ENCODE measurements around the gene IFIT2. TPM values are rescaled to one million over a fixed set of nuclear protein-coding genes. Genes with fewer than 3 reads are reported as not detected.

IFIT2 gene, protein sequence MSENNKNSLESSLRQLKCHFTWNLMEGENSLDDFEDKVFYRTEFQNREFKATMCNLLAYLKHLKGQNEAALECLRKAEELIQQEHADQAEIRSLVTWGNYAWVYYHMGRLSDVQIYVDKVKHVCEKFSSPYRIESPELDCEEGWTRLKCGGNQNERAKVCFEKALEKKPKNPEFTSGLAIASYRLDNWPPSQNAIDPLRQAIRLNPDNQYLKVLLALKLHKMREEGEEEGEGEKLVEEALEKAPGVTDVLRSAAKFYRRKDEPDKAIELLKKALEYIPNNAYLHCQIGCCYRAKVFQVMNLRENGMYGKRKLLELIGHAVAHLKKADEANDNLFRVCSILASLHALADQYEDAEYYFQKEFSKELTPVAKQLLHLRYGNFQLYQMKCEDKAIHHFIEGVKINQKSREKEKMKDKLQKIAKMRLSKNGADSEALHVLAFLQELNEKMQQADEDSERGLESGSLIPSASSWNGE
- 2.3 to 4.9 TPM (median 3.1 TPM) in 5 replicates for total RNA-seq (2022; extraction: Qiagen RNA extraction; ENCODE audit: low read depth)

DNA sequence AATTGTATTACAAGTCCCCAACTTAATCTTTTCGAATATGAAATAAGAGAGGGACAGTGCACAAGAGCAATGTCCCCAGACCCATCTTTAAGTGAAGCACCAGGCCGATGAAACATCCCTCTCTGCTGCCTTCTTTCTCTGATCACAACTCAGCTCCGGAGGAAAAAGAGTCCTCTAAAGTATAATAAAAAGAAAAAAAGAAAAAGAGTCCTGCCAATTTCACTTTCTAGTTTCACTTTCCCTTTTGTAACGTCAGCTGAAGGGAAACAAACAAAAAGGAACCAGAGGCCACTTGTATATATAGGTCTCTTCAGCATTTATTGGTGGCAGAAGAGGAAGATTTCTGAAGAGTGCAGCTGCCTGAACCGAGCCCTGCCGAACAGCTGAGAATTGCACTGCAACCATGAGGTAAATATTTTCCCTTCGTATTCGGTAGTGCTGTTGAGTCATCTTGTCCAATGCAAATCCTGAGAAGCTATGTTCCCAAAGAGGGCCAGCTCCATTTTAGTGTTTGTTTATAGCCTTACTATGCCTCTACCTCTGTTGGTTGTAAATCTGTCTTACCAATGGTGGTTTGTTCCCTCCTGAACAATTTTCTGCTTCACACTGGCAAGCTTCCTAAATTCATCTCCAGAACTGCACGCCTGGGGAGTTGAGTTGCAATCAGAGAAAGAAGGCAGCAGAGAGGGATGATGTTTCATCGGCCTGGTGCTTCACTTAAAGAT is at the start of gene IFIT2:
IFIT2 (plus strand) TSS at position 326 of the 725 bp plus-strand sequence; CDS start at position 404, 78 bp downstream.

DNA sequence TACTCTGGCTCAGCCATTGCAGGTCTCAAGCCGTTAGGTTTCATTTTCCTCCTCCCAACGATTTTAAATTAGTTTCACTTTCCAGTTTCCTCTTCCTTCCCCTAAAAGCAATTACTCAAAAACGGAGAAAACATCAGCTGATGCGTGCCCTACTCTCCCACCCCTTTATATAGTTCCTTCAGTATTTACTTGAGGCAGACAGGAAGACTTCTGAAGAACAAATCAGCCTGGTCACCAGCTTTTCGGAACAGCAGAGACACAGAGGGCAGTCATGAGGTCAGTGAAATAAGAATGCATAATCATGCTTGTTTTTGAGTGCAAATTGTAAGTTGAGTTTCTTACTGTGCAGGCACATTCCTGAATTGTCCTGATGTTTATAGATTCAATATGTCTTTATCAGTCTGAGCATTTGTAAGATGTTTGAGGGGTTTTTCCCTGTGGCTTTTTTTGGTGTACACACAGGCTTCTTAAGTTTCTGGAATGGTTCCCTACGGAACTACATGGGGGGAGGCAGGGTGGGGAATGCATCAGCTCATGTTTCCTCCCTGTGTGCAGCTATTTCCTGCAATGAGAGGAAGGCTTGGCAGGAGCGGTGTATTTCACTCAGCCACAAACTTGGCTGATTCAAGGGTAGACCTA is 26.1 kb downstream of the IFIT2 start, which contains the start of gene IFIT3:
IFIT3 (plus strand) TSS at position 195 of the 639 bp plus-strand sequence; CDS start at position 272, 77 bp downstream.

Other genes starting within 250 kb of the IFIT2 start
- gene CH25H, start 94.7 kb upstream of the IFIT2 start, total RNA-seq (2022; extraction: Qiagen RNA extraction; ENCODE audit: low read depth), result 0.03 to 0.13 TPM (median 0.09 TPM) in 3 of 5 replicates, not detected in the others
- 41.1 to 60.3 TPM (median 48.1 TPM) in 5 replicates for gene LIPA, start 50.3 kb upstream of the IFIT2 start, total RNA-seq (2022; extraction: Qiagen RNA extraction; ENCODE audit: low read depth)
- gene IFIT3, start 26.0 kb downstream of the IFIT2 start, total RNA-seq (2022; extraction: Qiagen RNA extraction; ENCODE audit: low read depth), result 5.0 to 7.7 TPM (median 5.9 TPM) in 5 replicates
- not detected in 5 replicates for gene IFIT1B, start 76.0 kb downstream of the IFIT2 start, total RNA-seq (2022; extraction: Qiagen RNA extraction; ENCODE audit: low read depth)
- gene IFIT1, start 90.6 kb downstream of the IFIT2 start, total RNA-seq (2022; extraction: Qiagen RNA extraction; ENCODE audit: low read depth), result 4.4 to 7.2 TPM (median 6.0 TPM) in 5 replicates
- gene IFIT5, start 112.5 kb downstream of the IFIT2 start, total RNA-seq (2022; extraction: Qiagen RNA extraction; ENCODE audit: low read depth), result 7.3 to 11.1 TPM (median 7.9 TPM) in 5 replicates
- gene SLC16A12, start 233.5 kb downstream of the IFIT2 start, total RNA-seq (2022; extraction: Qiagen RNA extraction; ENCODE audit: low read depth), result 0.03 to 0.11 TPM in 2 of 5 replicates, not detected in the others

Measured in A549 treated with CpdA at 1 μM for 4 hours (cell line).